GM21737 (cell line): ENCODE results near the gene ERC2.

Experiments used
- ATAC-seq: cut with Tn5 transposase; IDR thresholded peaks from one replicate; pipeline ENCODE4 v1.9.1; 2021; ENCODE audit warnings: mild to moderate bottlenecking, moderate library complexity; ENCODE audit not compliant: unreplicated experiment

Gene ERC2

GRCh38 chr3:55474213-55474632, 994.0 kb downstream of the ERC2 start:
- no peak for ATAC-seq

GRCh38 chr3:55473788-55474187, 994.5 kb downstream of the ERC2 start:
- ATAC-seq: no peak

GRCh38 chr3:55471522-55472280, 996.6 kb downstream of the ERC2 start:
- ATAC-seq: no peak

GRCh38 chr3:55471084-55471483, 997.2 kb downstream of the ERC2 start:
- no peak for ATAC-seq

GRCh38 chr3:55469957-55470526, 998.2 kb downstream of the ERC2 start:
- no peak for ATAC-seq

GRCh38 chr3:55468251-55468650, 1000.0 kb downstream of the ERC2 start:
- no peak for ATAC-seq

- ATAC-seq: no peak
These were observed 1001.2 kb downstream of the ERC2 start for GRCh38 chr3:55467099-55467498.

- ATAC-seq: no peak
These were observed 1001.7 kb downstream of the ERC2 start for GRCh38 chr3:55466526-55466925.

GRCh38 chr3:55461896-55462295, 1006.4 kb downstream of the ERC2 start:
- ATAC-seq: no peak

- no peak for ATAC-seq
These were observed 1008.4 kb downstream of the ERC2 start for GRCh38 chr3:55459838-55460237.
